ENCODE data around the gene GPR157. TPM values are rescaled to one million over a fixed set of nuclear protein-coding genes. Genes with fewer than 3 reads are reported as not detected.

The GPR157 gene
- total and polyA plus RNA-seq, 2 experiments from 2014 or later, result 0.81 to 3.9 TPM

GRCh38 chr1:9066945-9067807 lies 61.7 kb downstream of the GPR157 start (continued):
- TF ChIP-seq, protein P1, sequence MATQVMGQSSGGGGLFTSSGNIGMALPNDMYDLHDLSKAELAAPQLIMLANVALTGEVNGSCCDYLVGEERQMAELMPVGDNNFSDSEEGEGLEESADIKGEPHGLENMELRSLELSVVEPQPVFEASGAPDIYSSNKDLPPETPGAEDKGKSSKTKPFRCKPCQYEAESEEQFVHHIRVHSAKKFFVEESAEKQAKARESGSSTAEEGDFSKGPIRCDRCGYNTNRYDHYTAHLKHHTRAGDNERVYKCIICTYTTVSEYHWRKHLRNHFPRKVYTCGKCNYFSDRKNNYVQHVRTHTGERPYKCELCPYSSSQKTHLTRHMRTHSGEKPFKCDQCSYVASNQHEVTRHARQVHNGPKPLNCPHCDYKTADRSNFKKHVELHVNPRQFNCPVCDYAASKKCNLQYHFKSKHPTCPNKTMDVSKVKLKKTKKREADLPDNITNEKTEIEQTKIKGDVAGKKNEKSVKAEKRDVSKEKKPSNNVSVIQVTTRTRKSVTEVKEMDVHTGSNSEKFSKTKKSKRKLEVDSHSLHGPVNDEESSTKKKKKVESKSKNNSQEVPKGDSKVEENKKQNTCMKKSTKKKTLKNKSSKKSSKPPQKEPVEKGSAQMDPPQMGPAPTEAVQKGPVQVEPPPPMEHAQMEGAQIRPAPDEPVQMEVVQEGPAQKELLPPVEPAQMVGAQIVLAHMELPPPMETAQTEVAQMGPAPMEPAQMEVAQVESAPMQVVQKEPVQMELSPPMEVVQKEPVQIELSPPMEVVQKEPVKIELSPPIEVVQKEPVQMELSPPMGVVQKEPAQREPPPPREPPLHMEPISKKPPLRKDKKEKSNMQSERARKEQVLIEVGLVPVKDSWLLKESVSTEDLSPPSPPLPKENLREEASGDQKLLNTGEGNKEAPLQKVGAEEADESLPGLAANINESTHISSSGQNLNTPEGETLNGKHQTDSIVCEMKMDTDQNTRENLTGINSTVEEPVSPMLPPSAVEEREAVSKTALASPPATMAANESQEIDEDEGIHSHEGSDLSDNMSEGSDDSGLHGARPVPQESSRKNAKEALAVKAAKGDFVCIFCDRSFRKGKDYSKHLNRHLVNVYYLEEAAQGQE (IDR thresholded peaks at IDR 0.05; ENCODE audit: unreplicated experiment), result no peak
- TF ChIP-seq CREB1 (CRISPR knock-in tag; IDR thresholded peaks at IDR 0.05; ENCODE audit: low read depth) (no peak), ZNF331 (CRISPR knock-in tag; IDR thresholded peaks at IDR 0.05; ENCODE audit: low read depth) (no peak)

- no peaks in the 10 kb centered on the region for H3F3A ChIP-seq (replicated peaks; ENCODE audit: low read depth)
- Mint-ChIP-seq H3K27me3 (ENCODE audit: insufficient read depth, low read depth, poor library complexity) (peaks cover 7% of the 10 kb centered on the region), H3K4me1 (peaks cover 21% of the 10 kb centered on the region), H3K4me3 (no peak overlapping the region), H3K36me3 (ENCODE audit: low read depth) (no peaks in the 10 kb centered on the region), H3K9me3 (no peaks in the 10 kb centered on the region), H3K27ac (no peak overlapping the region)
- no peaks in the 10 kb centered on the region for H3K4me1 ChIP-seq (ENCODE audit: insufficient read depth)
- no peak overlapping the region for H3K4me3 ChIP-seq
- no peak overlapping the region for H3K4me2 ChIP-seq
- H3K27me3 ChIP-seq (ENCODE audit: insufficient read depth), result no peaks in the 10 kb centered on the region
- no peaks in the 10 kb centered on the region for H4K20me1 ChIP-seq (replicated peaks; ENCODE audit: insufficient read depth)
- H2AFZ ChIP-seq, result peak overlapping the region; percentile 59; the same call in 1 of the 2 replicates
- DNase-seq (ENCODE audit: low spot score) (no peak), ATAC-seq (no peak)
- H3K9me2 ChIP-seq (ENCODE audit: insufficient read depth), result no peaks in the 10 kb centered on the region
- H3K27ac ChIP-seq (ENCODE audit: low read depth), result no peak overlapping the region
- H3K36me3 ChIP-seq (ENCODE audit: insufficient read depth), result no peaks in the 10 kb centered on the region
- H3K79me2 ChIP-seq (replicated peaks; ENCODE audit: insufficient read depth), result no peaks in the 10 kb centered on the region
- no peak for TF ChIP-seq NANOG (IDR thresholded peaks at IDR 0.05; ENCODE audit: borderline replicate concordance)
- no peak for TF ChIP-seq STAT1 (IDR thresholded peaks at IDR 0.05; ENCODE audit: unreplicated experiment)
- TF ChIP-seq ZNF331 (CRISPR knock-in tag; IDR thresholded peaks at IDR 0.05; ENCODE audit: low read depth), result no peak
- TF ChIP-seq, protein P2, sequence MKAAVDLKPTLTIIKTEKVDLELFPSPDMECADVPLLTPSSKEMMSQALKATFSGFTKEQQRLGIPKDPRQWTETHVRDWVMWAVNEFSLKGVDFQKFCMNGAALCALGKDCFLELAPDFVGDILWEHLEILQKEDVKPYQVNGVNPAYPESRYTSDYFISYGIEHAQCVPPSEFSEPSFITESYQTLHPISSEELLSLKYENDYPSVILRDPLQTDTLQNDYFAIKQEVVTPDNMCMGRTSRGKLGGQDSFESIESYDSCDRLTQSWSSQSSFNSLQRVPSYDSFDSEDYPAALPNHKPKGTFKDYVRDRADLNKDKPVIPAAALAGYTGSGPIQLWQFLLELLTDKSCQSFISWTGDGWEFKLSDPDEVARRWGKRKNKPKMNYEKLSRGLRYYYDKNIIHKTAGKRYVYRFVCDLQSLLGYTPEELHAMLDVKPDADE (IDR thresholded peaks at IDR 0.05), result no peak
- TF ChIP-seq JUNB (IDR thresholded peaks at IDR 0.05; ENCODE audit: unreplicated experiment), result no peak
- no peak for TF ChIP-seq ZNF462 (CRISPR knock-in tag; IDR thresholded peaks at IDR 0.05)
- TF ChIP-seq, protein P1 (IDR thresholded peaks at IDR 0.05; ENCODE audit: unreplicated experiment), result no peak
Measured at GRCh38 chr1:9065213-9065751, 63.6 kb downstream of the GPR157 start.
